HepG2 (cell line): Measurements from ENCODE around the gene SETD1B. TPM values are rescaled to one million over a fixed set of nuclear protein-coding genes. Genes with fewer than 3 reads are reported as not detected.

ENCODE experiments used
- NCOA1 ChIP-seq: sonication (generic); formaldehyde crosslinking; IDR thresholded peaks from 2 replicates; pipeline ENCODE4 v1.9.0; 2021; ENCODE audit warnings: missing genetic modification reagents
- NFATC3 ChIP-seq: sonication (generic); formaldehyde crosslinking; IDR thresholded peaks from 2 replicates; pipeline ENCODE4 v1.5.1; 2020; ENCODE audit warnings: mild to moderate bottlenecking, missing genetic modification reagents
- SP2 ChIP-seq: sonication (generic); formaldehyde crosslinking; IDR thresholded peaks from 2 replicates; pipeline ENCODE4 v1.5.1; 2020; ENCODE audit warnings: mild to moderate bottlenecking, missing genetic modification reagents
- ZNF83 ChIP-seq: sonication (generic); formaldehyde crosslinking; IDR thresholded peaks from 2 replicates; pipeline ENCODE4 v1.4.0; 2020; ENCODE audit warnings: missing genetic modification reagents, mild to moderate bottlenecking, borderline replicate concordance
- polyA plus RNA-seq, 8 experiments: library from polyadenylated mRNA; depleted of rRNA in 3 of 8; stranded (reverse) in 7 of 8; unstranded in 1 of 8; fragments of >200 nt; fragmentation: Illumina TruSeq in 4 of 8; extraction: Trizol in 4 of 8; gene quantifications; 2 replicates each; pipeline versions ENCODE4 v1.2.1 to v1.2.3, GENCODE V29; 2011 to 2016; ENCODE audit warnings: low read depth in 4 of 8, missing spikeins in 1 of 8, mixed read lengths in 1 of 8; ENCODE audit not compliant: insufficient read depth in 1 of 8
- total RNA-seq, 5 experiments: library from RNA; depleted of rRNA; stranded (reverse); fragments of >200 nt; fragmentation: Illumina TruSeq; extraction: Trizol; gene quantifications; 2 replicates each; pipeline ENCODE4 v1.2.3, GENCODE V29; 2016; ENCODE audit warnings: low read depth in 1 of 5
- TF ChIP-seq, protein P1 (sequence below): sonication (generic); formaldehyde crosslinking; IDR thresholded peaks from 2 replicates; pipeline ENCODE4 v1.4.0; 2020; ENCODE audit warnings: mild to moderate bottlenecking, missing genetic modification reagents
- TF ChIP-seq, protein P2 (sequence below): sonication (generic); formaldehyde crosslinking; IDR thresholded peaks from 2 replicates; pipeline ENCODE4 v1.4.0; 2020; ENCODE audit warnings: missing genetic modification reagents
- TF ChIP-seq, protein P3 (sequence below): sonication (generic); formaldehyde crosslinking; IDR thresholded peaks from 2 replicates; pipeline ENCODE4 v1.5.1; 2020; ENCODE audit warnings: missing genetic modification reagents, mild to moderate bottlenecking, borderline replicate concordance
- TF ChIP-seq, protein P4 (sequence below): sonication (generic); formaldehyde crosslinking; IDR thresholded peaks from 2 replicates; pipeline ENCODE4 v1.5.0; 2020; ENCODE audit warnings: mild to moderate bottlenecking, missing genetic modification reagents, borderline replicate concordance

SETD1B gene
- total and polyA plus RNA-seq, 2 of the 13 experiments (the other 11 are each of a cell fraction or from before 2014, with no cell fraction given) = 1.1 to 1.4 TPM

DNA sequence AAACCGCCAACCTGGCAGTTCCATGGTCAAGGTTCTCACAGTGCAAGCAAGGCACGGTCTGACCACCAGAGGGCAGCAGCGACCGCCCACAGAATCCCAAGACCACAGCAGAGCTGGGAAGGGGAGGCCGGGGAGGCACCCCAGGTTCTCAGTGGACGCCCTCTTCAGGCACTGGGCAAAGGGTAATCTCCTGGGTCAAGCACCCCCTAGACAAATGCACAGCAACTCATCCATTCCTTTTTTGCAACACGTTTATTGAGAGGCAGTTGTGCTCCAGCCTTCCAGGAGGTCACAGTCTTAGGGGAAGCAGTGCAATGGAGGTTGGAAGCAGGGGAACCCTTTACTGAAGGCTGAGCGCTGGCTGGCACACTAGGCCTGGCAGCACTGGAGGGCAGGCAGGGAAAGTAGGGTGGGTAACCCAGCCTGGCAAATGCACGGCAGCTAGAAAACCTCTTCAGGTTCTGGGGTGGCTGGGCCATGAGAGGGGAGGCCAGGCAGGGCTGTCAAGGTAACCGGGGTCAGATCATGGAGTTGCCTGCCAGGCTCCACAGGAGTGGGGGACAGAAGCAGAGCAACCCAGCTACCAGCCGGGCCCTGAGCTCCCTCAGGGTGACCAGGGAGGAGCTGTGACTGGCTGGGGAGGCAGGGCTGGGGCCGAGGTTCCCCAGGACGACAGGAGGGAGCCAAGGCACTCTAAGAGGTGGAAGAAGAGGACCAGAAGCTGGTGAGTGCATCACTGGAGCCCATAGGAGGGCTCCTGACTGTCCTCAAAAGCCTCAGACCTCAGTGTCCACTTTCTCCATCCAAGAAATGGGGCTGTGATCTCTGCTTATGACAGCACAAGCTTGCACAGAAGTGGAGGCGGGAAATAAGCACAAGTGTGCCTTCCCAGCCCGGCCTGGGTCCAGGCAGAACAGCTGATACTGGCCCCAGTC is 8.5 kb upstream of the SETD1B start (continued):
- TF ChIP-seq, protein P1, sequence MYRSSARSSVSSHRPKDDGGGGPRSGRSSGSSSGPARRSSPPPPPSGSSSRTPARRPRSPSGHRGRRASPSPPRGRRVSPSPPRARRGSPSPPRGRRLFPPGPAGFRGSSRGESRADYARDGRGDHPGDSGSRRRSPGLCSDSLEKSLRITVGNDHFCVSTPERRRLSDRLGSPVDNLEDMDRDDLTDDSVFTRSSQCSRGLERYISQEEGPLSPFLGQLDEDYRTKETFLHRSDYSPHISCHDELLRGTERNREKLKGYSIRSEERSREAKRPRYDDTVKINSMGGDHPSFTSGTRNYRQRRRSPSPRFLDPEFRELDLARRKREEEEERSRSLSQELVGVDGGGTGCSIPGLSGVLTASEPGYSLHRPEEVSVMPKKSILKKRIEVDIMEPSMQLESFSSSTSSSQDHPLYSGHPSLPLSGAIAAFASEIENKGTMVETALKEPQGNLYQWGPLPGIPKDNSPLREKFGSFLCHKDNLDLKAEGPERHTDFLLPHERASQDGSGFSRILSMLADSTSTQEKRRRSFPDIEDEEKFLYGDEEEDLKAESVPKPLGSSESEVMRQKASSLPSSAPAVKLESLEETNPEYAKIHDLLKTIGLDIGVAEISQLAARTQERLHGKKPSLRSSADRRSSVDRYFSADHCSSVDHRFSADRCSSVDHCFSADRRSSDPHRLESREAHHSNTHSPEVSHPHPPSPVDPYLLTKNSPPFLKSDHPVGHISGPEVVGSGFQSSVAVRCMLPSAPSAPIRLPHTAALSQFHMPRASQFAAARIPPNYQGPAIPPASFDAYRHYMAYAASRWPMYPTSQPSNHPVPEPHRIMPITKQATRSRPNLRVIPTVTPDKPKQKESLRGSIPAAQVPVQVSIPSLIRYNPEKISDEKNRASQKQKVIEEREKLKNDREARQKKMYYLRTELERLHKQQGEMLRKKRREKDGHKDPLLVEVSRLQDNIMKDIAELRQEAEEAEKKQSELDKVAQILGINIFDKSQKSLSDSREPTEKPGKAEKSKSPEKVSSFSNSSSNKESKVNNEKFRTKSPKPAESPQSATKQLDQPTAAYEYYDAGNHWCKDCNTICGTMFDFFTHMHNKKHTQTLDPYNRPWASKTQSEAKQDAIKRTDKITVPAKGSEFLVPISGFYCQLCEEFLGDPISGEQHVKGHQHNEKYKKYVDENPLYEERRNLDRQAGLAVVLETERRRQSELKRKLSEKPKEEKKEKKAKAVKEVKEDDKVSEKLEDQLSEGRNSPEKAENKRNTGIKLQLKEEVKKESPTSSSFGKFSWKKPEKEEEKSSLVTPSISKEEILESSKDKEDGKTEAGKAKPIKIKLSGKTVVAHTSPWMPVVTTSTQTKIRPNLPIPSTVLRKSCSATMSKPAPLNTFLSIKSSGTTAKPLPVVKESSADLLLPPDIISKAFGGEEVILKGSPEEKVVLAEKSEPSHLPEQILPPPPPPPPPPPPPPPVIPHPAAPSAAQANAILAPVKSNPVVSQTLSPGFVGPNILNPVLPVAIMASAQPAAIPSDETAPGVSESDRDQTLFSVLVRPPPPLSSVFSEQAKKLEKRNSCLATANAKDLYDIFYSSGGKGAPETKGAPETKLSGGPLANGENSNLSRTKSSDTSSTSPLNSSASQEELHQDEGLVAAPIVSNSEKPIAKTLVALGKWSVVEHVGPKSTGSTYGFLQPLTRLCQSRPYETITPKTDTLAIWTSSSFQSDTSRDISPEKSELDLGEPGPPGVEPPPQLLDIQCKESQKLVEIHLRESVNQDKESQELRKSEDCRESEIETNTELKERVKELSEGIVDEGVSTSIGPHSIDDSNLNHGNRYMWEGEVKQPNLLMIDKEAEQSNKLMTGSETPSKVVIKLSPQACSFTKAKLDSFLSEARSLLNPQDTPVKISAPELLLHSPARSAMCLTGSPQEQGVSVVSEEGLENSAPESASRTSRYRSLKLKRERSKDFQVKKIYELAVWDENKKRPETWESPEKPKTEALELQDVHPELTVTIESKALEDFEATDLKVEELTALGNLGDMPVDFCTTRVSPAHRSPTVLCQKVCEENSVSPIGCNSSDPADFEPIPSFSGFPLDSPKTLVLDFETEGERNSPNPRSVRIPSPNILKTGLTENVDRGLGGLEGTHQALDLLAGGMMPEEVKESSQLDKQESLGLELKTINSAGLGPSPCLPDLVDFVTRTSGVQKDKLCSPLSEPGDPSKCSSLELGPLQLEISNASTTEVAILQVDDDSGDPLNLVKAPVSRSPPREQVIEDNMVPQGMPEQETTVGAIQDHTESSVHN (CRISPR knock-in tag) = no peak
- TF ChIP-seq, protein P2, sequence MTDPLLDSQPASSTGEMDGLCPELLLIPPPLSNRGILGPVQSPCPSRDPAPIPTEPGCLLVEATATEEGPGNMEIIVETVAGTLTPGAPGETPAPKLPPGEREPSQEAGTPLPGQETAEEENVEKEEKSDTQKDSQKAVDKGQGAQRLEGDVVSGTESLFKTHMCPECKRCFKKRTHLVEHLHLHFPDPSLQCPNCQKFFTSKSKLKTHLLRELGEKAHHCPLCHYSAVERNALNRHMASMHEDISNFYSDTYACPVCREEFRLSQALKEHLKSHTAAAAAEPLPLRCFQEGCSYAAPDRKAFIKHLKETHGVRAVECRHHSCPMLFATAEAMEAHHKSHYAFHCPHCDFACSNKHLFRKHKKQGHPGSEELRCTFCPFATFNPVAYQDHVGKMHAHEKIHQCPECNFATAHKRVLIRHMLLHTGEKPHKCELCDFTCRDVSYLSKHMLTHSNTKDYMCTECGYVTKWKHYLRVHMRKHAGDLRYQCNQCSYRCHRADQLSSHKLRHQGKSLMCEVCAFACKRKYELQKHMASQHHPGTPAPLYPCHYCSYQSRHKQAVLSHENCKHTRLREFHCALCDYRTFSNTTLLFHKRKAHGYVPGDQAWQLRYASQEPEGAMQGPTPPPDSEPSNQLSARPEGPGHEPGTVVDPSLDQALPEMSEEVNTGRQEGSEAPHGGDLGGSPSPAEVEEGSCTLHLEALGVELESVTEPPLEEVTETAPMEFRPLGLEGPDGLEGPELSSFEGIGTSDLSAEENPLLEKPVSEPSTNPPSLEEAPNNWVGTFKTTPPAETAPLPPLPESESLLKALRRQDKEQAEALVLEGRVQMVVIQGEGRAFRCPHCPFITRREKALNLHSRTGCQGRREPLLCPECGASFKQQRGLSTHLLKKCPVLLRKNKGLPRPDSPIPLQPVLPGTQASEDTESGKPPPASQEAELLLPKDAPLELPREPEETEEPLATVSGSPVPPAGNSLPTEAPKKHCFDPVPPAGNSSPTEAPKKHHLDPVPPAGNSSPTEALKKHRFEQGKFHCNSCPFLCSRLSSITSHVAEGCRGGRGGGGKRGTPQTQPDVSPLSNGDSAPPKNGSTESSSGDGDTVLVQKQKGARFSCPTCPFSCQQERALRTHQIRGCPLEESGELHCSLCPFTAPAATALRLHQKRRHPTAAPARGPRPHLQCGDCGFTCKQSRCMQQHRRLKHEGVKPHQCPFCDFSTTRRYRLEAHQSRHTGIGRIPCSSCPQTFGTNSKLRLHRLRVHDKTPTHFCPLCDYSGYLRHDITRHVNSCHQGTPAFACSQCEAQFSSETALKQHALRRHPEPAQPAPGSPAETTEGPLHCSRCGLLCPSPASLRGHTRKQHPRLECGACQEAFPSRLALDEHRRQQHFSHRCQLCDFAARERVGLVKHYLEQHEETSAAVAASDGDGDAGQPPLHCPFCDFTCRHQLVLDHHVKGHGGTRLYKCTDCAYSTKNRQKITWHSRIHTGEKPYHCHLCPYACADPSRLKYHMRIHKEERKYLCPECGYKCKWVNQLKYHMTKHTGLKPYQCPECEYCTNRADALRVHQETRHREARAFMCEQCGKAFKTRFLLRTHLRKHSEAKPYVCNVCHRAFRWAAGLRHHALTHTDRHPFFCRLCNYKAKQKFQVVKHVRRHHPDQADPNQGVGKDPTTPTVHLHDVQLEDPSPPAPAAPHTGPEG (CRISPR knock-in tag) = no peak
- TF ChIP-seq SP2 (CRISPR knock-in tag) = no peak
- TF ChIP-seq, protein P3, sequence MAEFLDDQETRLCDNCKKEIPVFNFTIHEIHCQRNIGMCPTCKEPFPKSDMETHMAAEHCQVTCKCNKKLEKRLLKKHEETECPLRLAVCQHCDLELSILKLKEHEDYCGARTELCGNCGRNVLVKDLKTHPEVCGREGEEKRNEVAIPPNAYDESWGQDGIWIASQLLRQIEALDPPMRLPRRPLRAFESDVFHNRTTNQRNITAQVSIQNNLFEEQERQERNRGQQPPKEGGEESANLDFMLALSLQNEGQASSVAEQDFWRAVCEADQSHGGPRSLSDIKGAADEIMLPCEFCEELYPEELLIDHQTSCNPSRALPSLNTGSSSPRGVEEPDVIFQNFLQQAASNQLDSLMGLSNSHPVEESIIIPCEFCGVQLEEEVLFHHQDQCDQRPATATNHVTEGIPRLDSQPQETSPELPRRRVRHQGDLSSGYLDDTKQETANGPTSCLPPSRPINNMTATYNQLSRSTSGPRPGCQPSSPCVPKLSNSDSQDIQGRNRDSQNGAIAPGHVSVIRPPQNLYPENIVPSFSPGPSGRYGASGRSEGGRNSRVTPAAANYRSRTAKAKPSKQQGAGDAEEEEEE = no peak
- no peak for TF ChIP-seq NCOA1 (CRISPR knock-in tag)
- no peak for TF ChIP-seq ZNF83 (CRISPR knock-in tag)
- no peak for TF ChIP-seq NFATC3 (CRISPR knock-in tag)
- TF ChIP-seq, protein P4, sequence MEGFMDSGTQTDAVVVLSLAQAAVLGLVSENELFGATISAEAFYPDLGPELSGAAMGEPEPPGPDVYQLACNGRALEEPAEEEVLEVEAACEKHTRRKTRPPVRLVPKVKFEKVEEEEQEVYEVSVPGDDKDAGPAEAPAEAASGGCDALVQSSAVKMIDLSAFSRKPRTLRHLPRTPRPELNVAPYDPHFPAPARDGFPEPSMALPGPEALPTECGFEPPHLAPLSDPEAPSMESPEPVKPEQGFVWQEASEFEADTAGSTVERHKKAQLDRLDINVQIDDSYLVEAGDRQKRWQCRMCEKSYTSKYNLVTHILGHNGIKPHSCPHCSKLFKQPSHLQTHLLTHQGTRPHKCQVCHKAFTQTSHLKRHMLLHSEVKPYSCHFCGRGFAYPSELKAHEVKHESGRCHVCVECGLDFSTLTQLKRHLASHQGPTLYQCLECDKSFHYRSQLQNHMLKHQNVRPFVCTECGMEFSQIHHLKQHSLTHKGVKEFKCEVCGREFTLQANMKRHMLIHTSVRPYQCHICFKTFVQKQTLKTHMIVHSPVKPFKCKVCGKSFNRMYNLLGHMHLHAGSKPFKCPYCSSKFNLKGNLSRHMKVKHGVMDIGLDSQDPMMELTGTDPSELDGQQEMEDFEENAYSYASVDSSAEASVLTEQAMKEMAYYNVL (CRISPR knock-in tag) = no peak
